Stimulated activated CD8-positive, alpha-beta memory T cell treated with anti-CD3 and anti-CD28 coated beads, Interleukin-7, amount 100 ng/mL, for 4 hours (primary cell): ENCODE data around the gene BST1.
A peak's percentile ranks its signal among the peaks of the same experiment; 100 is the strongest.
"Not testable (repeated sequence)": the region's sequence is repeated elsewhere in the genome, so short reads cannot be mapped to it uniquely, and the experiment has no call there.

Source experiments
- DNase-seq, 2 donors: peaks; one replicate each; pipeline ENCODE4 v3.0.0-alpha.2; 2020; ENCODE audit warnings: low read depth in 2 of 2

Gene BST1

DNA sequence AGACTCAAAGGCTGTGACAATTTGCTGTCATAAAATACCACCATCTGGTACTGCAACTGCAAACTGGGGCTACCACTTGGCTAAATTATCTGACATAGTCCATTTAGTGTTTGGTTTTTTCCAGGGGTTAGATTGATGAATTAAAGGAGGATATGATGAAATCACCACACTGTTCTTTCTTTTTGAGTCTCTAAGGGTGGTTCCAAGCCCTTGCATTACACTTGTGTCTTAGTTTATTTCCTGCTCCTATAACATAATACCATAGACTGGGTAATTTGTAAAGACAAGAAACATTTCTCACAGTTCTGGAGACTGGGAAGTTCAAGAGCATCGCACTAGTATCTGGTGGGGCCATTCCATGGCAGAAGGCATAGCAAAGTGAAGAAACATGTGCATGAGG is 43.2 kb downstream of the BST1 start:
- DNase-seq = no peak

DNA sequence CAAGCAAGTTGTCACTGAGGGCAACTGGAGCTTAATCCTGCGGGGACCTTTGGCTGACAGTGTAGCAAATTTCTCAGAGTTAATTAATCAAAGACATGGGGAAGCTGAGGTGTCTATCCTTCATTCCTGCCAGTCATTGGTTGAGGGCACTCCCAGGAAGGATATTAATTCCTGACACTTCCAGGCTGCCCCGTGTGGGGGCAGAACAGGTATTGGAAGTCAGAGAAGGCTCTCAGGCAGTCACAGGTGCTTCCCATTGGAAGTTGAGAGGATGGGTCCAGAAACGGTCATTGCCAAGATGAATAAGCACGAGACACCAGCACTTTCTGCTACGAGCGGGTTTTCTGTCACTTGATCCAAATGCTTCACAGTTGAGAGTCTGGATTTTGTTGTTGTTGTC is 46.1 kb downstream of the BST1 start:
- no peak for DNase-seq

DNA sequence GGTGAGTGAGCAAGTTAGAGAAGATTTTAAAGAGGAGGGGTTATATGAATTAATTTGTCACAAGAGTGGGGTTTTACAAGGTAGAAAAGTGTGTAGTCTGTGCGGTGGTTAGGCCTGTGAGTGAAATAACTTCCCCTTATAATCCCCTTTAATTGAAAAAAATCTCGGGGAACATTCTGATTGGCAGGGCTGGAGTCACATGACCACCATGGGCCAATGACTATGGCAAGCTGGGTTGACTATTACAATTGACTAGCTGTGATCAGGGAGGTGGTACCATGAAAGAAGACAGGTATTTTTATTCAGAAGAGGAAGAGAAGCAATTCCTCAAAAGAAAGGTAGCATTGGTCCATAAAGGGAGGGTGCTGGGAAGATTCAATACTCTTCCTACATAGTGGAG is 48.3 kb downstream of the BST1 start:
- DNase-seq = no peak

DNA sequence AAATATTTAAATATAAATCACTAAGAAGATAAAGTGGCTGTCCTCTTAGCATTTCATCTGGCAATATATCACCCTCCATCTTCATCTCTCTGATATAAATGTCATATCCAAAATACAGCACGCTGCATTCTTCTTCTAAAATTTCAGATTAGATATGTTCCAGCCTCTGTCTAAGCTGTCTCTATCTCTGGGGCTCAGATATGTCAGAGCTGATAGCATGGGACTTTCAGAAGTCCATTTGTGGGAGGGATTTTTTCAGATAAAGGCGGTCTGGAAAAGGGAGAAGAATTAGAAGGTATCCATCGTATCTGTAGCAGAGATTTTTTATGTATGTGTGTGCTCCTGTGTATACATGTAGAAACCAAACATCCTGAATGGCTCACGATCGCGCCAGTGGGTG is 50.2 kb downstream of the BST1 start:
- no peak for DNase-seq

DNA sequence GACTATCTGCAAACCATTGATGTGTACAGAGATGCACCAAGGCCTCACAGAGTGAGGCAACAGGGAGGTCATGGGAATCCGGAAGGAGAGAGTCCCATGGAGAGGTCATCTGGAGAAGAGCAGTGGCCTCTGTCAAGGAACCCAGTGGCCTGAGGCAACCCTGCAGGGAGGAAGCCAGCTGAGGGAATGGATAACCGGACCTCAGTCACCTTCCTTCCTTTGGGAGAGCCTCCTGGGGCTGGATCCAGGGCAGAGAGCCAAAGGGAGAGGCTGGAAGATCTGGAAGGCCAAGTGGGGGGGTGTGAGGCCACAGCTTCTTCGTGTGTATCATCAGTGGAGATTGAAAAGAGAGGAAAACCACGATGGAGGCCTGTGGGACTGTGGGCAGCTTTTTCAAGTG is 50.9 kb downstream of the BST1 start:
- no peak for DNase-seq

DNA sequence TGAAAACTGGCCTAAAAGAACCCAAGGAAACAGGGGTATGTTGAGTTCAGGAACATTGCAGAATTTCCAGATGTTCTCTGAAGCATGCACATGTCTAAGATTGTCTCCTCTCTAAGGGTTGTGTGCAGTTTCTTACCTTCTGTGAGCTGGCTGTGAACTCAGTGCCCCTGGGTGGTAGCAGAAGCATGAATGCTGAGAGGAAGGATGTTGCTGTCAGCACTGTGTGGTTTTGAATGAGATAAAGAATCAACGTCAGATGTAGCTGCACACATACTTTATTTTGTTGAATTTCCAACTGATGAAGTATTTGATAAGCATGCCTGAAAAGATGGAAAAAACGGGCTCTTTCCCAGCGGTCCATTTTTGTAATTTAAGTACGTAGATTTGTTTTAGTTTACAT is 51.5 kb downstream of the BST1 start:
- peak in 1 of 2 donors; percentile 24 for DNase-seq

DNA sequence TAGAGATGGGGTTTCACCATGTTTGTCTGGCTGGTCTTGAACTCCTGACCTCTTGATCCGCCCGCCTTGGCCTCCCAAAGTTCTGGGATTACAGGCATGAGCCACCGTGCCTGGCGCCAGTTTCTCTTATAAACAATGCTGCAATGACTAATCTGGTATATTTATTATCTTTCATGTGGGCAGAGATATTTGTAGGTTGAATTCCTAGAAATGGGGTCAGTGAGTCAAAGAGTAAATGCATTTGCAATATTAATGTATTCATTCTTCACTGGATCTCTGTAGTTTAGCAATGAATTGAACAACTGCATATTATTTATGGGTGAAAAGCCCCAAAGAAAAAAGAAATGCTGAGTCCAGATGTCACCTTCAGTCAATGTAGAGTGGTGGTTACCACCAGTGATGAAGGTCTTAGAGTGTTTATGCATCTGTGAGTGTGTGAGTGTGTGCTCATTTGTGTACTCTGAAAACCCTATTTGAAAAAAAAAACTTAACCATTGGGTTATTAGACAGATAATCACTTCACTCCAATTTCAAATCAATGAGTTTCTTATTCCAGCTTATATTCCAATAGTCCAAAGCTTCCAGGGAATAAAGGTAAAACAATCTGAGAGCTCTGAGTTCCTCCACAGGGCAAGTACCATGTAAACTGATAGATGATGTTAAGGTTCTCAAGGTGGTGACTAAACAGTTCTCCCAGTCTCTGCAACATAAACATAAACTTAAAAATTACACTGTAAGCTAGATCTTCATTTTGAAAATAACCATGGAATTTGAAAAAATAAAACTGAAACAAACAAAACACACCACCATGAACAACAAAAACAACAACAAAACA is 52.7 kb downstream of the BST1 start:
- DNase-seq = no peak

DNA sequence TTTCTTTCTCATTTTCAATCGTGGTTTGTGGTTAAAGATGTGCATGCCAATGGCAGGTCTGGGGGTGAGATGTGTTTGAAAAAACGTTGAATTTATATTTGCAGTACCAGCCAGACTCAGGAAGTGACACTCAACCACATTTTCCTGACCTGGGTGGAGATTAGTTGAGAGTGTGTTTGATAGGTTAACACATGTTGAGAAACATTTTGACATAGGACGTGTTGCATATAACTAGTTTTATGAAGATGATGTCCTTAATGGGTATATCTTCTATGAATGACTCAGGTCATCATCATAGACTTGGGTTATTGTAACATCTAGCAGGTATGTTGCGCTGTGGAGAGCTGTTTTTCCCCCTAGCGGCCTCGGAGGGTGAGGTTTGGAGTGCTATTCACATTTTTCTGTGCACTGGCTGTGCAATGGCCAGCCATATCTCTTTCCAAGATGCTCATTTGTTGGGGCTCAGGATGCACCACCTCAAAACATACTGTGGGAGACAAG is 53.5 kb downstream of the BST1 start:
- peak; percentile 61 to 64 for DNase-seq

DNA sequence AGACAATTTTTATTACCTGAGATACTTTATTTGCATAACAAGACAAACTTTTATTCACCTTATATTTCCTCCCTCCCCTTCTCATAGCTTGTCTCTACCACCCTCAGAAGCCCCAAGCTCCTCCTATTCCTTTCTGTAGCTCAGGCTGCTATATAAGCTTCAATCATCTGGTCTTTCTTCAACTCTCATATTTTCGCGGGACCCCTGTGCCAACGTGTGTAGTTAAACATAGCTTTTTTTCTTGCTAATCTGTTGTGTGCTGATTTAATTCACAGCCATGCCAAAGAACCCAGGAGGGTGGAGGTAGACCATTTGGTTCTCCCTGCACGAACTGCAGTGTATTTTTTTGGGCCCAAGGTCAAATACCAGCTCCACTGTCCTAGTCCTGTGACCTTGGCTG is 54.2 kb downstream of the BST1 start:
- DNase-seq = no peak

DNA sequence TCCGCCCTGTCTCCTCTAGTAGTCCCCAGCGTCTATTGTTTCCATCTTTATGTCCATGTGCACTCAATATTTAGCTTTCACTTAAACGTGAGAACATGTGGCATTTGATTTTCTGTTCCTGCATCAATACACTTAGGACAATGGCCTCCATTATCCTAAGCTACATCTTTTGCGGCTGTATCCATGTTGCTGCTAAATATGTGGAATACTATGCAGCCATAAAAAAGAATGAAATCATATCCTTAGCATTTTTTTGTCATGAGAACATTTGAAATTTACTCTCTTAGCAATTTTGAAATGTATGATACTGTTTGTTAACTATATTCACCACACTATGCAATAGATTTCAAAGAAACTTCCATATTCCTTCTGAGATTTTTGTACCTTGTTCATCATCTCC is 55.4 kb downstream of the BST1 start:
- DNase-seq = no peak

DNA sequence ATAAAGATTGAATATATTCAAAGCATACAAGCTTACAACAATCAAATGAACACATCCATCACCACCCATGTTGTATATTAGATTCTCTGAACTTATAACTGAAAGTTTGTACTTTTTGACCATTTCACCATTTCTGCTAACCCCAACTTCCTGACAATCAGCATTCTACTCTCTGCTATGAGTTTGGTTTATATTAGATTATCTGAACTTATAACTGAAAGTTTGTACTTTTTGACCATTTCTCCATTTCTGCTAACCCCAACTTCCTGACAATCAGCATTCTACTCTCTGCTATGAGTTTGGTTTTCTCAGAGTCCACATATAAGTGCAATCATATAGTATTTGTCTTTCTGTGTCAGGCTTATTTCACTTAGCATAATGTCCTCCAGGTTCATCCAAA is 59.6 kb downstream of the BST1 start:
- DNase-seq = not testable (repeated sequence)

DNA sequence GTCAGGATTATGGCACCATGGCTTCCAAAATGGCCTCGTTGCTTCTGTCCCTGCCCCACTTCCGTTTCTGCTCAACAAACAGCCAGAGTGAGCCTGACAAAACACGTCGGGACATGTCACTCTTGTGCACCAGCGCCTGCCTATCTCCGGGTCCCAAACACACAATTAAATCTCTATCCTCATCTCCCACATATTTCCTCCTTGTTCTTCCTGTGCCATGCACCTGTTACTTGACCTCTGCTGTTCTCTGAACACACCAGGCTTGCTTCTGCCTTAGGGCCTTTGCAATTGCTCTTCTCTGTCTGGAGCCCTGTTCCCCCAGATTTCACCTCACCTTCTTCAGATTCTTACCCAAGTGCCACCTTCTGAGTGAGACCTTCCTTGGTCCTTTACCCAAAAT is 62.5 kb downstream of the BST1 start:
- DNase-seq = no peak

DNA sequence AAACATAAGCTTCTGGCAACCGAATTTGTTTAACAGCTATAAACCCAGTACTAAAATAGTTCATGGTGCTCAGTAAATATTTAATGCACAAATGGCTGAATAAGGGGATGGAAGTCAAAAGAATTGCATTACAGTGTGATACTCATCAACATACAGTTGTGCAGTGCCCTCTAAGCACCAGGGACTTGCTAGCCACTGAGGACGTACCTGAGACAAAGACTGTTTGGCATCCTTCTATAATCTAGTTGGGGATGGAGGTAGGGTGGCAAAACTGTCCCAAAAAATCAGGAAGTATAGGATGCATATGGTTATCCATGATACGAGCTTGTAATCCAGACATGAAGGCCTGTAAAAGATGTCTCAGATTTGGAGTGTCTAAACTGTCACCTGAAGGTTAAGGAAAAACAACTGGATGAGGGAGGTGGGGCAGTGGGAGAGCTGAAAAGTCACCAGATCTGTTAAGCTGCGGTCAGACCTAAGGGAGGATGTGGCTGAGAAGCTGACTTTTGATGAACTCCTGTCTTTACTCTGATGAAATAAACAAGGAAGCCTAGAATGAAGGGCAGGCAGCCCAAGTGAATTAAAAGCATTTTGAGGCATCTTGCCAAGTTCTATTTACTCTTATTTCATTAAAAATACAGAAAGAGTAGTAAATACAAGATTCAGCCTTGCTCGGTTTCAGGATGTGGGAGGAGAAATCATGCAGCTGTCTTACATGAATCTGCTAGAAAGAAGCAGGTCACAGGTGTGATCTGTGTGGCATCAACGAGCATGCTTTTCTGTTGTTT is 63.2 kb downstream of the BST1 start:
- DNase-seq = no peak

DNA sequence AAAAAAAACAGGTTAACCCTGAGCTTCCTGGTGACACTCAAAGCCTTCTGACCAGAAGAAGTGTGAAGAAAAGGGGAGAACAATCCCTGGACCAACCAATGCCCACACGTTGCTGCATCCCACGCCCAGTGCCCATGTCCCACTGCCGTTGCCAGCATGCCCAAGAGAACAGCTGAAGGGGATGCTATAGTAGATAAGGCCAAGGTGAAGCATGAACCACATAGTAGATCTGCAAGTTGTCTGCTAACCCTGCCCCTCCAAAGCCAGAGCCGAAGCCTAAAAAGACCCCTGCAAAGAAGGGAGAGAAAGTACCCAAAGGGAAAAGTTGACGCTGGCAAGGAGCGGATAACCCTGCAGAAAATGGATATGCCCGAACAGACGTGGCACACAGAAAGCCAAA is 64.0 kb downstream of the BST1 start:
- DNase-seq = no peak

DNA sequence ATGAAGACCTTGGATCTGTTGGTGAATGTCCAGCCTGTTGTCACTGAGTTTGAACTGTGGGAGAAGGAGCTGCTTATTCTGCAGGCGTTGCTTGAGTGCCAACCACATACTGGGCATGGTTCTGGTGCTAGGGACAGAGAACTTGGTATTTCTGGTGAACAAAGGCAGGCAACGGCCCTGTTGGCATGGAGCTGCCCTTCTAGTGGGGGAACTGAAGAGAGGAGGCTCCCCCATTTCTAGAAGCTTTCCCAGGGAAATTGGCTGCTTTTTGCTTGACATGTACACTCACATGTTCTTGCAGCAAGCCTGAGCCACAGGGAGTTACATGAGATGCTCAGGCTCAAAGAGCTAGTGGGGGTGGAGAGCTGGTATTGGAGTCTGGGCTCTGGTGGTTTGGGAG is 66.3 kb downstream of the BST1 start:
- no peak for DNase-seq

DNA sequence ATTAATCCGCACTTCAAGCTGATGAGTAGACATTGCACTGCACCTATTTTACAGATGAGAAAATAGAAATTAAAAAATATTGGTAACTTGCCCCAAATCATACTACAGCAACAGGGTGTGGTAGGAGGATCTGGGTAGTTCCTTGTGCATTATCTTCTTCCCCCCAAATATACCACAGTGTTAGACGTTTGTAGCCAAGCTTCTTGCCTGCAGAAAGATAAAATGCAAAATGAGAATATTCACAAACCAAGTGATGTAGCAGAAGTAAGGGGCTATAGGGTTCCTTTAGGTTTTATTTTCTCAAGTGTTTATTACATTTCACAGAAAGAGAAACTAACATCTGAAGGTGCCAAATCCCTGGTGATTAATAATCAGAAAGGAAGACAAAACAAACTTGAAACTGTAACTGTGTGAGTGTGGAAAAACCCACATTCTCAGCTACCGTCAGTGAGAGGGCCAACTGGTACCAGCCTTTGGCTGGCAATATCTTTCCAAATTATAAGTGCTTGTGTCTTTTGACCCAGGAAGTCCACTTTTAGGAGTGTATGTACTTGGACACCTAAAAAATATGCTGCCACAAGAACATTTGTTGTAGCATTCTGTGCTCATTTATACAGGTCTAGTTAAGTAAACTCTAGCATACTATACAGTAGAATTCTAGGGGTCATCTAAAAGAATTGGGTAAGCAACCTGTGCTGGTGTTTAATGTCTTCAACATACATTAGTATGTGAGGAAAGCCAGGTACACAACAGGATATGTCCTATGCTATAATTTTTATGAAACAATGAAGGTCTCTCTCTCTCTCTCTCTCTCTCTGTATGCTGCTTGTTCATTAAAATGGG is 68.6 kb downstream of the BST1 start:
- no peak for DNase-seq

DNA sequence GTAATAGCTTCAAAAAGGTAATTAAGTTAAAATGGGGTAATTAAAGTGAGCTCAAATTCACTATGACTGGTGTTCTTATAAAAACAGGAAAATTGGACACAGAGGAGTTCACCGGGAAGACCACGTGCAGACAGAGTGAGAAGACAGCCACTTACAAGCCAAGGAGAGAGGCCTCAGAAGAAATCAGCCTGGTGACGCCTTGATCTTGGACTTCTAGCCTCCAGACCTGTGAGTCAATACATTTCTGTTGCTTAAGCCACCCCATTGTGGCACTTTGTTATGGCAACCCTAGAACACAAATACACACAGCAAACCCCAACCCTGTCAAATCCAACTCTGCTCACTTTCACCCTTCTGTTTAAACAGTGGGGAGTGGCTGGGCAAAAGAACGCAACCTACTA is 71.2 kb downstream of the BST1 start:
- no peak for DNase-seq

DNA sequence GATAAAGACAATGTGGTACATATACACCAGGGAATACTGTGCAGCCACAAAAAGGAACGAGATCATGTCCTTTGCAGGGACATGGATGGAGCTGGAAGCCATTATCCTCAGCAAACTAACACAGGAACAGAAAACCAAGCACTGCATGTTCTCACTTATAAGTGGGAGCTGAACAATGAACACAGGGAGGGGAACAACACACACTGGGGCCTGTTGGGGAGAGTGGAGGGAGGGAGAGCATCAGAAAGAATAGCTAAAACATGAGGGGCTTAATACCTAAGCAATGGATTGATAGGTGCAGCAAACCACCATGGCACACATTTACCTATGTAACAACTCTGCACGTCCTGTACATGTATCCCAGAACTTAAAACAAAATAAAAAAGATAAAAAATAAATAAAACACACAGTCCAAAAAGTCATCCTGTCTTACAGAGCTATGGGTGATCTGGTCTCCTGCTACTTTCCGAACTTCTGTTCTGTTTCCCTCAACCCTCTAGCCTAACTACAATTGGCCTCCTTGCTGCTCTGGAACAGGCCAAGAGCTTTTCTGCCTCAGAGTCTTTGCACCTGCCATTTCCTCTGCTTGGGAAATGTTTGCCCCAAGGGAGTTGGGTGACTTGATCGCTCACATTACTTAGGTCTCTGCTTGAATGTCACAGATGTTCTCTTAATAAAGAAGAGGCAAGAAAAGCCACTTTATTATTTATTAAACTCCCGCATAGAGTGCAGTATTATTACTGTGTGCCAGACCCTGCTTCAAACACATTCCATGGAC is 74.2 kb downstream of the BST1 start:
- no peak for DNase-seq

DNA sequence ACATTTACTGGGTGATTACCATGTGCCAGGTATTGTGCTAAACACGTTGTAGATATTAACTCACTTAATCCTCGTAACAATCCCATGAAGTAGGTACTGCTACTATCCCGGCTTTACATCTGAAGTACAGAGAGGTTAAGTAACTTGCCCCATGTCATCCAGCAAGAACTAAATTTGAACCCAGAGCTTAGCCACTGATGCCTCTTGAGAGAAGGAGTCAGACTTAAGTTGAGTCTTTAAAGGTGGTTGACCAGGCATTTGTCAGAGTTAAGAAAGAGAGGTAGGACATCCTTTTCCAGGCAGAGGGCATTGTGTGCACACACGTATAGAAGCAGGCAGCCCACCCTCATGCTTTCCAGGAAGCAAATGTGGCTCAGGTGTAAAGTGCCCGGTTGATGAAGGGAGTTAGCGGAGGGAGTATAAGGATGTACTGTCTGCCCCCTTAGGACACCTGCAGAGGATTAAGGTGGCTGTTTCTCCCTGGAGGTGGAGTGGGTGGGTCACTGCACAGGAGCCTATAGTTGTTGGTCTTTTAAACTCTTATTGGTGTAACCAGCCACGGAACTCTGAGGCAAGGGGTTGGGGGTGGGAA is 74.9 kb downstream of the BST1 start:
- DNase-seq = no peak

DNA sequence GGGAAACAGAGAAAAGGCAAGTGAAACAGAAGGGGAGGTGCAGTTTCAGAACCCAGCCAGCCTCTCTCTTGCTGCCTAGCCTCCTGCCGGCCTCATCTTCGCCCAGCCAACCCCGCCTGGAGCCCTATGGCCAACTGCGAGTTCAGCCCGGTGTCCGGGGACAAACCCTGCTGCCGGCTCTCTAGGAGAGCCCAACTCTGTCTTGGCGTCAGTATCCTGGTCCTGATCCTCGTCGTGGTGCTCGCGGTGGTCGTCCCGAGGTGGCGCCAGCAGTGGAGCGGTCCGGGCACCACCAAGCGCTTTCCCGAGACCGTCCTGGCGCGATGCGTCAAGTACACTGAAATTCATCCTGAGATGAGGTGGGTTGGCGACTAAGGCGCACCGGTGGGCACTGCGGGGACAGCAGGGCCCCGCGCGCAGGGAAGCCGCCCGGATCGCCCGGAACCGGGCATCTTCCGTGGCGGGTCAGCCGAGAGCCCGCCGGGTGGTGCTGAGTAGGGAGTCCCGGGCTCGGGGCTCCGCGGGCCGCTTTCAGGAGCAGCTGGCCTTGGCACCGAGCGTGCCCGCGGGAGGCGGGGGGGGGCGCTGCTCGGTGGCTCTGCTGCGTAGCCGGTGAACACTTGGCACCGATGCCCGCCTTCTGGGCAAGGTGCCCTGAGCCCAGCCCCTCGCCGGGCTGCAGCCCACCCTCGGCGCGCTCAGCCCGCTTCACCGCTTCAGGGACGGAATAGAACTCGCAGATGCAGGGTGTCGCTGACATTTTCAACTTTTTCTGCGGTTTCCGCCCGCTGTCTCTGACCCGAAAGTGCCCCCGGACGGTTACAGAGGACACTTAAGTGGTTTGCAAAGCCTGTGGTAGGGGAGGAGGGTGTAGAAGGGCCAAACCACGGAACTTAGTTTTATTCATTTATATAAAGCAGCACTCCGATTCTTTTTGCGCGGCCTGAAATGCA is 75.7 kb downstream of the BST1 start, which contains the start of gene CD38:
Gene CD38 (plus strand): TSS at position 40 of the 953 bp plus-strand sequence. CDS start 87 bp downstream, at position 127.
- peak; percentile 29 to 41 for DNase-seq
